IPS-18c (cell line): ENCODE data around the gene SLC6A8.

Source experiments
- H3K4me3 ChIP-seq: 2 replicates; pipeline ENCODE4 v1.7.0; 2013; ENCODE audit warnings: low read depth, mild to moderate bottlenecking, low read length, moderate library complexity; ENCODE audit not compliant: insufficient read depth
- H3K9me3 ChIP-seq: one replicate; pipeline ENCODE4 v1.6.1; 2013; ENCODE audit warnings: mild to moderate bottlenecking, low read length, moderate library complexity; ENCODE audit not compliant: control insufficient read depth, insufficient read depth

Gene SLC6A8

GRCh38 chrX:153687121-153688039 is at the start of gene SLC6A8:
Gene SLC6A8, plus strand, starts transcription at chrX:153687926. Its CDS starts 649 bp downstream, at chrX:153688575.
- peaks cover 9% of the 10 kb centered on the region for H3K9me3 ChIP-seq
- H3K4me3 ChIP-seq: peak within 1 kb of the TSS; percentile 46

GRCh38 chrX:153638041-153638371 is 49.7 kb upstream of the SLC6A8 start:
- no peak overlapping the region; the same call in 1 of the 2 replicates for H3K4me3 ChIP-seq
- peaks cover 16% of the 10 kb centered on the region for H3K9me3 ChIP-seq

GRCh38 chrX:153638436-153639176 is 49.1 kb upstream of the SLC6A8 start:
- Histone ChIP-seq H3K9me3 (peaks cover 16% of the 10 kb centered on the region), H3K4me3 (no peak overlapping the region)

- H3K4me3 ChIP-seq: no peak overlapping the region
These were observed 48.3 kb upstream of the SLC6A8 start for GRCh38 chrX:153639177-153640044.

GRCh38 chrX:153640045-153640686 is 47.6 kb upstream of the SLC6A8 start:
- H3K9me3 ChIP-seq: peaks cover 13% of the 10 kb centered on the region
- no peak overlapping the region for H3K4me3 ChIP-seq

More at GRCh38 chrX:153639177-153640044, 48.3 kb upstream of the SLC6A8 start:
- H3K9me3 ChIP-seq: peaks cover 16% of the 10 kb centered on the region

- no peak overlapping the region for H3K4me3 ChIP-seq
- peaks cover 13% of the 10 kb centered on the region for H3K9me3 ChIP-seq
These were observed 46.8 kb upstream of the SLC6A8 start for GRCh38 chrX:153640736-153641575.

GRCh38 chrX:153641627-153642026 is 46.1 kb upstream of the SLC6A8 start:
- Histone ChIP-seq H3K4me3 (peak overlapping the region; percentile 1; the same call in 1 of the 2 replicates), H3K9me3 (peaks cover 11% of the 10 kb centered on the region)

- Histone ChIP-seq H3K4me3 (peak overlapping the region; percentile 1; the same call in 1 of the 2 replicates), H3K9me3 (peaks cover 15% of the 10 kb centered on the region)
These were observed 45.6 kb upstream of the SLC6A8 start for GRCh38 chrX:153642051-153642654.

- Histone ChIP-seq H3K4me3 (peak overlapping the region; percentile 20), H3K9me3 (peaks cover 11% of the 10 kb centered on the region)
These were observed 44.9 kb upstream of the SLC6A8 start for GRCh38 chrX:153642655-153643430.

- H3K4me3 ChIP-seq: peak overlapping the region; percentile 36
These were observed 44.0 kb upstream of the SLC6A8 start for GRCh38 chrX:153643431-153644351.

GRCh38 chrX:153644356-153645125 is 43.2 kb upstream of the SLC6A8 start:
- peaks cover 14% of the 10 kb centered on the region for H3K9me3 ChIP-seq
- H3K4me3 ChIP-seq: peak overlapping the region; percentile 34; the same call in 1 of the 2 replicates

More at GRCh38 chrX:153643431-153644351, 44.0 kb upstream of the SLC6A8 start:
- peaks cover 11% of the 10 kb centered on the region for H3K9me3 ChIP-seq

GRCh38 chrX:153645151-153645550 is 42.6 kb upstream of the SLC6A8 start:
- Histone ChIP-seq H3K9me3 (peaks cover 15% of the 10 kb centered on the region), H3K4me3 (no peak overlapping the region; the same call in 1 of the 2 replicates)

GRCh38 chrX:153645921-153646488 is 41.7 kb upstream of the SLC6A8 start:
- H3K9me3 ChIP-seq: peaks cover 13% of the 10 kb centered on the region
- H3K4me3 ChIP-seq: no peak overlapping the region
